Breast epithelium (tissue), 4 donors: ENCODE data around the gene SURF6. TPM values are rescaled to one million over a fixed set of nuclear protein-coding genes. Genes with fewer than 3 reads are reported as not detected.

Experiments used
- DNase-seq, 2 donors: peaks; one replicate each; pipeline ENCODE4 v3.0.0-alpha.2; 2019; ENCODE audit warnings: low spot score in 2 of 2
- H3K27ac ChIP-seq, 2 donors: fragments of 200-600 bp; sonication (generic) in 1 of 2; one replicate each; pipeline ENCODE4 v1.5.1; 2016 to 2019; ENCODE audit warnings: mild to moderate bottlenecking in 1 of 2
- H3K27me3 ChIP-seq, 2 donors: fragments of 200-600 bp; sonication (generic) in 1 of 2; one replicate each; pipeline versions ENCODE4 v1.5.1 to v1.6.0; 2017 to 2019; ENCODE audit warnings: control low read depth in 1 of 2, mild to moderate bottlenecking in 1 of 2
- H3K36me3 ChIP-seq: fragments of 200-600 bp; one replicate; pipeline ENCODE4 v1.5.1; 2019
- H3K4me1 ChIP-seq, 2 donors: fragments of 200-600 bp; sonication (generic); one replicate each; pipeline ENCODE4 v1.5.1; 2016 to 2019; ENCODE audit warnings: control low read depth in 1 of 2
- H3K4me3 ChIP-seq, 3 donors: fragments of 200-600 bp; sonication (generic); 1 replicate in 2 of 3; 2 replicates in 1 of 3; pipeline ENCODE4 v1.5.1; 2016 to 2019; ENCODE audit warnings: mild to moderate bottlenecking in 3 of 3, moderate library complexity in 2 of 3
- H3K9me3 ChIP-seq, 2 donors: fragments of 200-600 bp; sonication (generic) in 1 of 2; one replicate each; pipeline ENCODE4 v1.5.1; 2016 to 2019; ENCODE audit warnings: control low read depth in 1 of 2
- CTCF ChIP-seq, 3 donors: fragments of 450-650 bp; IDR thresholded peaks; one replicate each; pipeline ENCODE4 v1.5.1; 2016 to 2017; ENCODE audit warnings: antibody characterized with exemption in 3 of 3, mild to moderate bottlenecking in 3 of 3, moderate library complexity in 3 of 3
- POLR2A ChIP-seq: fragments of 450-650 bp; IDR thresholded peaks from one replicate; pipeline ENCODE4 v1.6.1; 2016; ENCODE audit warnings: antibody characterized with exemption, mild to moderate bottlenecking, moderate library complexity
- POLR2AphosphoS5 ChIP-seq, 3 donors: sonication (generic); formaldehyde crosslinking; IDR thresholded peaks; one replicate each; pipeline ENCODE4 v1.6.1; 2017; ENCODE audit warnings: antibody characterized with exemption in 3 of 3
- intact Hi-C: fragments of 100-400 bp; cut with DNase I; formaldehyde crosslinking; loops from one replicate; pipeline ENCODE4 v1.15.1; 2023; ENCODE audit warnings: low total_unique reads
- total RNA-seq, 3 donors: library from RNA; depleted of rRNA; stranded (reverse); fragments of >200 nt; gene quantifications; one replicate each; pipeline ENCODE4 v1.1.0, GENCODE V29; 2016

Gene SURF6
- 10 to 100 TPM; 12.8 to 29.0 (median 23.3) TPM for total RNA-seq

- peak; percentile 78 to 87 for DNase-seq
- peaks cover 9% of the 10 kb centered on the region for H3K36me3 ChIP-seq
- no peaks in the 10 kb centered on the region for H3K9me3 ChIP-seq
- peak within 1 kb of the TSS; percentile 88 to 93 (median 88) for H3K4me3 ChIP-seq
- TF ChIP-seq POLR2A (no peak), POLR2AphosphoS5 (IDR thresholded peaks at IDR 0.05) (peak; percentile 82 to 91 (median 89))
- H3K4me1 ChIP-seq = peaks cover 0 to 12% of the 10 kb centered on the region in 2 donors
- intact Hi-C loops = no loop called here
- peak within 1 kb of the TSS; percentile 54 to 78 for H3K27ac ChIP-seq
- no peaks in the 10 kb centered on the region for H3K27me3 ChIP-seq
Measured at GRCh38 chr9:133335924-133336811, at the start of gene SURF6. Gene SURF6, minus strand, starts transcription at chr9:133336188. Its CDS starts 56 bp downstream, at chr9:133336132.

- Histone ChIP-seq H3K27me3 (no peaks in the 10 kb centered on the region), H3K4me1 (no peaks in the 10 kb centered on the region), H3K9me3 (no peaks in the 10 kb centered on the region), H3K4me3 (no peak overlapping the region), H3K36me3 (no peaks in the 10 kb centered on the region), H3K27ac (no peak overlapping the region)
- DNase-seq = no peak
- intact Hi-C loops = no loop called here
- TF ChIP-seq POLR2AphosphoS5 (IDR thresholded peaks at IDR 0.05) (no peak), POLR2A (no peak), CTCF (IDR thresholded peaks at IDR 0.05) (no peak)
Measured at GRCh38 chr9:133385452-133385851, 49.5 kb upstream of the SURF6 start.

- no peak for TF ChIP-seq POLR2A
- TF ChIP-seq CTCF (IDR thresholded peaks at IDR 0.05) = no peak
- no peak for TF ChIP-seq POLR2AphosphoS5 (IDR thresholded peaks at IDR 0.05)
- Histone ChIP-seq H3K36me3 (no peaks in the 10 kb centered on the region), H3K4me3 (no peak overlapping the region), H3K9me3 (no peaks in the 10 kb centered on the region), H3K27me3 (no peaks in the 10 kb centered on the region), H3K4me1 (no peaks in the 10 kb centered on the region), H3K27ac (no peak overlapping the region)
- intact Hi-C loops = no loop called here
- DNase-seq = no peak
Measured at GRCh38 chr9:133384736-133385321, 48.8 kb upstream of the SURF6 start.

GRCh38 chr9:133383438-133383837 lies 47.5 kb upstream of the SURF6 start:
- intact Hi-C loops = no loop called here
- Histone ChIP-seq H3K9me3 (no peaks in the 10 kb centered on the region), H3K4me1 (no peaks in the 10 kb centered on the region), H3K27ac (no peak overlapping the region), H3K4me3 (no peak overlapping the region), H3K36me3 (no peaks in the 10 kb centered on the region), H3K27me3 (no peaks in the 10 kb centered on the region)
- no peak for TF ChIP-seq POLR2A
- TF ChIP-seq CTCF (IDR thresholded peaks at IDR 0.05) = no peak
- TF ChIP-seq POLR2AphosphoS5 (IDR thresholded peaks at IDR 0.05) = no peak
- no peak for DNase-seq

- Histone ChIP-seq H3K4me1 (no peaks in the 10 kb centered on the region), H3K4me3 (no peak overlapping the region), H3K9me3 (no peaks in the 10 kb centered on the region), H3K27me3 (no peaks in the 10 kb centered on the region), H3K36me3 (no peaks in the 10 kb centered on the region), H3K27ac (no peak overlapping the region)
- intact Hi-C loops = no loop called here
- TF ChIP-seq POLR2AphosphoS5 (IDR thresholded peaks at IDR 0.05) (no peak), CTCF (IDR thresholded peaks at IDR 0.05) (no peak), POLR2A (no peak)
- DNase-seq = no peak
Measured at GRCh38 chr9:133382507-133383141, 46.6 kb upstream of the SURF6 start.
